RCC 7860 (cell line): ENCODE results near the gene MBOAT7.
"Not testable (repeated sequence)": the region's sequence is repeated elsewhere in the genome, so short reads cannot be mapped to it uniquely, and the experiment has no call there.

Experiments
- DNase-seq: peaks from one replicate; pipeline ENCODE4 v3.0.0-alpha.2; 2015; ENCODE audit warnings: low spot score
- FAIRE-seq: peaks from 2 replicates; lab custom pipeline; 2012; peaks lifted over from hg19 to GRCh38; lab: Jason Lieb, UNC

MBOAT7 gene

GRCh38 chr19:54189145-54189734, at the start of gene MBOAT7:
TSS of gene MBOAT7 (minus strand) at chr19:54189580. CDS start at chr19:54188508, 1,072 bp downstream.
- no peak for DNase-seq
- no peak for FAIRE-seq

- DNase-seq (no peak), FAIRE-seq (no peak)
Observed at GRCh38 chr19:54233941-54234340, 44.6 kb upstream of the MBOAT7 start.

GRCh38 chr19:54231077-54231931, 41.9 kb upstream of the MBOAT7 start:
- DNase-seq (peak; percentile 54), FAIRE-seq (no peak)

GRCh38 chr19:54230031-54230430, 40.7 kb upstream of the MBOAT7 start:
- FAIRE-seq (no peak), DNase-seq (no peak)

- DNase-seq = no peak
- no peak for FAIRE-seq
Observed at GRCh38 chr19:54229146-54229545, 39.8 kb upstream of the MBOAT7 start.

GRCh38 chr19:54224619-54225018, 35.2 kb upstream of the MBOAT7 start:
- FAIRE-seq, DNase-seq: not testable (repeated sequence)

- not testable (repeated sequence) for FAIRE-seq
Observed at GRCh38 chr19:54223937-54224281, 34.5 kb upstream of the MBOAT7 start.

GRCh38 chr19:54223277-54223936, 34.0 kb upstream of the MBOAT7 start:
- not testable (repeated sequence) for FAIRE-seq, DNase-seq

More at GRCh38 chr19:54223937-54224281, 34.5 kb upstream of the MBOAT7 start:
- not testable (repeated sequence) for DNase-seq

- FAIRE-seq, DNase-seq: not testable (repeated sequence)
Observed at GRCh38 chr19:54222474-54223276, 33.3 kb upstream of the MBOAT7 start, which contains the start of gene LILRB3. TSS of gene LILRB3 (minus strand) at chr19:54223007. CDS start at chr19:54222976, 31 bp downstream.

GRCh38 chr19:54221947-54222346, 32.6 kb upstream of the MBOAT7 start:
- FAIRE-seq, DNase-seq: not testable (repeated sequence)

GRCh38 chr19:54219702-54220101, 30.3 kb upstream of the MBOAT7 start:
- FAIRE-seq, DNase-seq: not testable (repeated sequence)

- FAIRE-seq = no peak
- DNase-seq = no peak
Observed at GRCh38 chr19:54218960-54219661, 29.7 kb upstream of the MBOAT7 start.

GRCh38 chr19:54218259-54218658, 28.9 kb upstream of the MBOAT7 start:
- no peak for FAIRE-seq
- no peak for DNase-seq

- FAIRE-seq, DNase-seq: not testable (repeated sequence)
Observed at GRCh38 chr19:54217517-54218247, 28.3 kb upstream of the MBOAT7 start.

- DNase-seq (no peak), FAIRE-seq (no peak)
Observed at GRCh38 chr19:54216869-54217268, 27.5 kb upstream of the MBOAT7 start.

GRCh38 chr19:54214734-54215133, 25.4 kb upstream of the MBOAT7 start:
- not testable (repeated sequence) for FAIRE-seq, DNase-seq

GRCh38 chr19:54214217-54214616, 24.8 kb upstream of the MBOAT7 start:
- not testable (repeated sequence) for FAIRE-seq

GRCh38 chr19:54211235-54211634, 21.9 kb upstream of the MBOAT7 start:
- DNase-seq (no peak), FAIRE-seq (no peak)

More at GRCh38 chr19:54214217-54214616, 24.8 kb upstream of the MBOAT7 start:
- DNase-seq = not testable (repeated sequence)
